ENCODE measurements around the gene SLC7A5. TPM values are rescaled to one million over a fixed set of nuclear protein-coding genes. Genes with fewer than 3 reads are reported as not detected.

The SLC7A5 gene
- total and polyA plus RNA-seq, 2 of the 13 experiments (the other 11 are each of a cell fraction or from before 2014, with no cell fraction given): 79.6 to 155 TPM

DNA sequence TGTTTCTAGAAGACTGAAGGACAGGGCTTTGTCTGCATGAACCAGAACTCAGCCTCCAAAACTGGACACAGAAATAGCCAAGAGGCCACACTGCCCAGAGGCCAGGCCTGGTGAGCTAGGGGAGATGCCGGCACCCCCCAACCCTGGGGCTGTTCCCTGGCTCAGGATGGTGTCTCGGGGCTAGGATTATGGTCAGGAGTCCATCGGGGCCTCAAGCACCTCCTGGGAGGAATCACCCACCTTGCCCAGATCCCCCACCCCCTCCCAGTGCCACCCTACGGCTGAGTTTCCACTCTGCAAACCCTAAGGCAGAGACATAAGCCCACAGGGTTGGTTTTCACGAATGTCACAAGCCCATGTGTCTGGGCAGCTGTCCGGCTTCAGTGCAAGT, 37.2 kb downstream of the SLC7A5 start:
- H4K20me1 ChIP-seq (ENCODE audit: insufficient read depth, low read length): no peaks in the 10 kb centered on the region; the same call in 1 of the 2 replicates
- ATAC-seq (no peak), DNase-seq (ENCODE audit: low spot score) (no peak), FAIRE-seq (no peak)
- H3K4me3 ChIP-seq (replicated peaks in 1 of 3; ENCODE audit: insufficient read depth in 1 of 3, low read depth in 2 of 3, low read length in 3 of 3): no peak overlapping the region
- TF ChIP-seq ZNF138 (CRISPR knock-in tag; IDR thresholded peaks at IDR 0.05; ENCODE audit: low read depth) (no peak), RBM22 (optimal IDR thresholded peaks at IDR 0.05; ENCODE audit: low read length) (peak; percentile 22), PAF1 (CRISPR knock-in tag; IDR thresholded peaks at IDR 0.05) (peak; percentile 25; the same call in 1 of the 2 replicates), PHB2 (IDR thresholded peaks at IDR 0.05; ENCODE audit: partially characterized antibody) (no peak)
- H3K4me2 ChIP-seq (ENCODE audit: low read depth, low read length): no peak overlapping the region
- H3K27ac ChIP-seq (ENCODE audit: extremely low read length, insufficient read depth, low read length): no peak overlapping the region
- intact Hi-C loops (cut with micrococcal nuclease; ENCODE audit: unreplicated experiment) (no loop called here), in situ Hi-C loops (cut with HindIII; ENCODE audit: extremely low pct_ligation_motif_present, low pct_unique_long_range_greater_than_20kb) (no loop called here)
- H3K4me1 ChIP-seq (ENCODE audit: insufficient read depth, low read length): peaks cover 17% of the 10 kb centered on the region
- H2AFZ ChIP-seq (ENCODE audit: low read length): no peak overlapping the region
- CTCF ChIA-PET (ENCODE audit: low intra/inter-chr PET ratio, low total read pairs): no interaction called here
- no peak overlapping the region for H3K9ac ChIP-seq (ENCODE audit: insufficient read depth, low read depth, low read length)
- POLR2A ChIA-PET: interaction anchor here (0.7 to 3.0 kb wide), 7 partner anchors 16 to 53 kb away, joined by 3 to 20 read pairs (median 3); partner anchors contain the start of gene SLC7A5
- H3K79me2 ChIP-seq (ENCODE audit: insufficient read depth, low read length): no peaks in the 10 kb centered on the region
- H3K36me3 ChIP-seq (replicated peaks in 1 of 2; ENCODE audit: control insufficient read depth in 1 of 2, insufficient read depth in 2 of 2, low read length in 2 of 2): peaks cover 62 to 69% of the 10 kb centered on the region in 2 experiments
- WGBS (ENCODE audit: low lambda C conversion rate): 82% methylated on average over 2 of the region's 6 CpGs
- no peaks in the 10 kb centered on the region for H3K27me3 ChIP-seq (ENCODE audit: control insufficient read depth in 1 of 2, insufficient read depth in 2 of 2, low read length in 2 of 2)
- BruUV-seq (replicated peaks): no TSS peak
- H3K9me3 ChIP-seq (ENCODE audit: low read length): no peaks in the 10 kb centered on the region

DNA sequence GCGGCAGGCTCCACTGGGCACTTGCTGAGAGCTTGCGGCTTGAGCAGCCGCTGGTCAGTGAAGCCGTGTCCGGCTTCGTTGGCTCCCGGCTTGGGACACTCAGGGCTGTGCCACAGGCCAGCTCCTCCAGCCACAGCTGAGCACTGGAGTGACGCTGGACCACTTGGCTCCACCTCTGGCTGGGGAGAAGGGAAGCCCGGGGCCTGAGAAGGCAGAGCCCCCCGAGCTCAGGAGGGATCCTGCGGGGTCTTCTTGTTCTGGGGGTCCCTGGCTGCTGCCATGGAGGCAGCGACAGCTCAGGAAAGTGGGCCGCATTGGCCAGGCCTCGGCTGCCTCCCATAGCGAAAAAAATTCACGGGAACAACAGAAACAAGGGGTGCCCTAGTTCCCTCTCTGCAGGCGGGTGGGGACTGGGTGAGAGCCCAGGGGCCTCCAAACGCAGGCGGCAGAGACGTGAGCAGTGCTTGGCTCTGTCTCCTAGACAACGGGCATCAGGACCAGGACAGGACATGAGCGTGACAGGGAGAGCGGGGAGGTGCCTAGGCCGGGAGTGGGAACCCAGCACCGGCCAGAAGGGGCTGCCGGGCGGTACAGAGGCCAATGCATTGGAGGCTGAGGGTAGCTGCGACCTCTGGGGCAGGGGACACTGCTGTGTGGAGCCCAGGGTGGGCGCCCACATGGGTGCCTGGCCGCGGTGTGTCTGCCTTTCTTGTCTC, 37.7 kb downstream of the SLC7A5 start:
- DNase-seq (ENCODE audit: low spot score): no peak
- Histone ChIP-seq H3K27ac (ENCODE audit: extremely low read length, insufficient read depth, low read length) (no peak overlapping the region), H2AFZ (ENCODE audit: low read length) (no peak overlapping the region), H4K20me1 (ENCODE audit: insufficient read depth, low read length) (no peaks in the 10 kb centered on the region; the same call in 1 of the 2 replicates), H3K4me2 (ENCODE audit: low read depth, low read length) (no peak overlapping the region), H3K79me2 (ENCODE audit: insufficient read depth, low read length) (no peaks in the 10 kb centered on the region), H3K9ac (ENCODE audit: insufficient read depth, low read depth, low read length) (no peak overlapping the region), H3K27me3 (ENCODE audit: control insufficient read depth in 1 of 2, insufficient read depth in 2 of 2, low read length in 2 of 2) (no peaks in the 10 kb centered on the region), H3K9me3 (ENCODE audit: low read length) (no peaks in the 10 kb centered on the region), H3K4me3 (replicated peaks in 1 of 3; ENCODE audit: insufficient read depth in 1 of 3, low read depth in 2 of 3, low read length in 3 of 3) (no peak overlapping the region), H3K36me3 (replicated peaks in 1 of 2; ENCODE audit: control insufficient read depth in 1 of 2, insufficient read depth in 2 of 2, low read length in 2 of 2) (peaks cover 58 to 64% of the 10 kb centered on the region in 2 experiments), H3K4me1 (ENCODE audit: insufficient read depth, low read length) (peaks cover 23% of the 10 kb centered on the region)
- TF ChIP-seq GABPB1 (CRISPR knock-in tag; IDR thresholded peaks at IDR 0.05) (0 out of 2 replicates have a peak, but pooled peaks have one; percentile 22), RBM22 (optimal IDR thresholded peaks at IDR 0.05; ENCODE audit: low read length) (peak; percentile 95), KLF12 (CRISPR knock-in tag; IDR thresholded peaks at IDR 0.05; ENCODE audit: borderline replicate concordance) (no peak), POLR2A (IDR thresholded peaks at IDR 0.05; ENCODE audit: insufficient read depth in 1 of 2, low read depth in 2 of 2, low read length in 2 of 2) (no peak; a peak in 1 of 4 replicates), ZNF552 (CRISPR knock-in tag; IDR thresholded peaks at IDR 0.05; ENCODE audit: borderline replicate concordance) (no peak), DNMT1 (CRISPR knock-in tag; IDR thresholded peaks at IDR 0.05) (no peak), DMTF1 (CRISPR knock-in tag; IDR thresholded peaks at IDR 0.05) (no peak), ZNF775 (CRISPR knock-in tag; IDR thresholded peaks at IDR 0.05; ENCODE audit: borderline replicate concordance) (no peak), AGO2 (optimal IDR thresholded peaks at IDR 0.05; ENCODE audit: low read depth, low read length) (peak; percentile 88), REPIN1 (CRISPR knock-in tag; IDR thresholded peaks at IDR 0.05; ENCODE audit: borderline replicate concordance, low read depth) (peak; percentile 35; the same call in 1 of the 2 replicates)
- TF ChIP-seq, protein P1, sequence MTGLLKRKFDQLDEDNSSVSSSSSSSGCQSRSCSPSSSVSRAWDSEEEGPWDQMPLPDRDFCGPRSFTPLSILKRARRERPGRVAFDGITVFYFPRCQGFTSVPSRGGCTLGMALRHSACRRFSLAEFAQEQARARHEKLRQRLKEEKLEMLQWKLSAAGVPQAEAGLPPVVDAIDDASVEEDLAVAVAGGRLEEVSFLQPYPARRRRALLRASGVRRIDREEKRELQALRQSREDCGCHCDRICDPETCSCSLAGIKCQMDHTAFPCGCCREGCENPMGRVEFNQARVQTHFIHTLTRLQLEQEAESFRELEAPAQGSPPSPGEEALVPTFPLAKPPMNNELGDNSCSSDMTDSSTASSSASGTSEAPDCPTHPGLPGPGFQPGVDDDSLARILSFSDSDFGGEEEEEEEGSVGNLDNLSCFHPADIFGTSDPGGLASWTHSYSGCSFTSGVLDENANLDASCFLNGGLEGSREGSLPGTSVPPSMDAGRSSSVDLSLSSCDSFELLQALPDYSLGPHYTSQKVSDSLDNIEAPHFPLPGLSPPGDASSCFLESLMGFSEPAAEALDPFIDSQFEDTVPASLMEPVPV (CRISPR knock-in tag; IDR thresholded peaks at IDR 0.05): 0 out of 2 replicates have a peak, but pooled peaks have one; percentile 29
- no peak for ATAC-seq
- in situ Hi-C loops (cut with HindIII; ENCODE audit: extremely low pct_ligation_motif_present, low pct_unique_long_range_greater_than_20kb): no loop called here
- BruUV-seq (replicated peaks): TSS peak; percentile 35
- POLR2A ChIA-PET: interaction anchor here (0.7 to 3.0 kb wide), 6 partner anchors 21 to 53 kb away, joined by 3 to 20 read pairs (median 3); partner anchors contain the start of gene SLC7A5
- 94% methylated on average over 24 of the region's 31 CpGs for WGBS (ENCODE audit: low lambda C conversion rate)
- CTCF ChIA-PET (ENCODE audit: low intra/inter-chr PET ratio, low total read pairs): no interaction called here
- FAIRE-seq: no peak
- intact Hi-C loops (cut with micrococcal nuclease; ENCODE audit: unreplicated experiment): no loop called here
